H9 (cell line): ENCODE measurements around the gene KLF11. TPM values are rescaled to one million over a fixed set of nuclear protein-coding genes. Genes with fewer than 3 reads are reported as not detected.

ENCODE experiments used
- DNase-seq: peaks from one replicate; pipeline ENCODE4 v3.0.0-alpha.2; 2017
- H2AFZ ChIP-seq: one replicate; pipeline ENCODE4 v1.6.1; 2013; ENCODE audit warnings: mild to moderate bottlenecking, low read length, control low read depth, moderate library complexity
- H2AK5ac ChIP-seq: 2 replicates; pipeline ENCODE4 v1.6.1; 2013; ENCODE audit warnings: low read length, control low read depth, mixed read lengths; ENCODE audit not compliant: insufficient read length
- H2BK120ac ChIP-seq: one replicate; pipeline ENCODE4 v1.6.1; 2013; ENCODE audit warnings: low read depth, mild to moderate bottlenecking, low read length, control low read depth, inconsistent platforms; ENCODE audit not compliant: poor library complexity, severe bottlenecking
- H2BK12ac ChIP-seq: 2 replicates; pipeline ENCODE4 v1.6.1; 2013; ENCODE audit warnings: low read length, control low read depth, mixed read lengths, low read depth; ENCODE audit not compliant: insufficient read length
- H2BK15ac ChIP-seq: 2 replicates; pipeline ENCODE4 v1.6.1; 2013; ENCODE audit warnings: low read depth, low read length, control low read depth
- H2BK20ac ChIP-seq: one replicate; pipeline ENCODE4 v1.6.1; 2013; ENCODE audit warnings: low read depth, mild to moderate bottlenecking, low read length, control low read depth, inconsistent platforms; ENCODE audit not compliant: poor library complexity, severe bottlenecking
- H2BK5ac ChIP-seq: 2 replicates; pipeline ENCODE4 v1.6.1; 2013; ENCODE audit warnings: low read length, control low read depth, mixed read lengths; ENCODE audit not compliant: insufficient read length
- H3K14ac ChIP-seq: 2 replicates; pipeline ENCODE4 v1.6.1; 2013; ENCODE audit warnings: low read length, control low read depth; ENCODE audit not compliant: insufficient read depth
- H3K18ac ChIP-seq: 2 replicates; pipeline ENCODE4 v1.6.1; 2013; ENCODE audit warnings: low read depth, mild to moderate bottlenecking, mixed read lengths, low read length, control low read depth; ENCODE audit not compliant: insufficient read length
- H3K23ac ChIP-seq: 2 replicates; pipeline ENCODE4 v1.6.1; 2013; ENCODE audit warnings: low read length, control low read depth, mixed read lengths, low read depth; ENCODE audit not compliant: insufficient read length
- H3K23me2 ChIP-seq: 2 replicates; pipeline ENCODE4 v1.6.1; 2013; ENCODE audit warnings: low read depth, mild to moderate bottlenecking, mixed read lengths, low read length, control low read depth; ENCODE audit not compliant: insufficient read length, poor library complexity, severe bottlenecking
- H3K27ac ChIP-seq: 2 replicates; pipeline ENCODE4 v1.5.1; 2013; ENCODE audit warnings: low read length, control low read depth, mixed read lengths, low read depth; ENCODE audit not compliant: insufficient read length
- H3K27me3 ChIP-seq: 2 replicates; pipeline ENCODE4 v1.6.1; 2013; ENCODE audit warnings: low read length, control low read depth, inconsistent platforms; ENCODE audit not compliant: insufficient read depth
- H3K4ac ChIP-seq: 2 replicates; pipeline ENCODE4 v1.6.1; 2013; ENCODE audit warnings: low read depth, mild to moderate bottlenecking, control low read depth, inconsistent platforms, low read length, moderate library complexity
- H3K4me1 ChIP-seq: 2 replicates; pipeline ENCODE4 v1.6.1; 2013; ENCODE audit warnings: low read length, control low read depth, inconsistent platforms; ENCODE audit not compliant: insufficient read depth
- H3K4me2 ChIP-seq: 2 replicates; pipeline ENCODE4 v1.6.1; 2013; ENCODE audit warnings: low read length, control low read depth, mixed read lengths; ENCODE audit not compliant: insufficient read length, insufficient read depth
- H3K56ac ChIP-seq: 2 replicates; pipeline ENCODE4 v1.6.1; 2013; ENCODE audit warnings: low read depth, mild to moderate bottlenecking, mixed read lengths, low read length, control low read depth; ENCODE audit not compliant: insufficient read length
- H3K79me1 ChIP-seq: 2 replicates; pipeline ENCODE4 v1.6.1; 2013; ENCODE audit warnings: low read depth, mild to moderate bottlenecking, moderate library complexity, low read length, control low read depth, inconsistent platforms; ENCODE audit not compliant: insufficient read depth, poor library complexity, severe bottlenecking
- H3K79me2 ChIP-seq: 2 replicates; pipeline ENCODE4 v1.6.1; 2013; ENCODE audit warnings: low read length, control low read depth, inconsistent platforms; ENCODE audit not compliant: insufficient read depth
- H3K9ac ChIP-seq: 2 replicates; pipeline ENCODE4 v1.6.1; 2013; ENCODE audit warnings: low read length, control low read depth, mixed read lengths; ENCODE audit not compliant: insufficient read length; ENCODE audit errors: extremely low read depth
- H3K9me3 ChIP-seq: one replicate; pipeline ENCODE4 v1.6.1; 2013; ENCODE audit warnings: low read depth, low read length, inconsistent platforms; ENCODE audit not compliant: control insufficient read depth
- H3T11ph ChIP-seq: one replicate; pipeline ENCODE4 v1.6.1; 2013; ENCODE audit warnings: mild to moderate bottlenecking, low read length, control low read depth, inconsistent platforms
- H4K20me1 ChIP-seq: one replicate; pipeline ENCODE4 v1.6.1; 2013; ENCODE audit not compliant: control insufficient read depth, insufficient read length, insufficient read depth
- H4K5ac ChIP-seq: 2 replicates; pipeline ENCODE4 v1.6.1; 2013; ENCODE audit warnings: low read depth, mild to moderate bottlenecking, mixed read lengths, low read length, control low read depth; ENCODE audit not compliant: insufficient read length
- H4K8ac ChIP-seq: replicated peaks from 2 replicates; pipeline ENCODE4 v1.6.1; 2013; ENCODE audit warnings: low read length, control low read depth, mixed read lengths, low read depth; ENCODE audit not compliant: insufficient read length
- H4K91ac ChIP-seq: 2 replicates; pipeline ENCODE4 v1.6.1; 2013; ENCODE audit warnings: low read depth, mild to moderate bottlenecking, moderate library complexity, mixed read lengths, low read length, control low read depth; ENCODE audit not compliant: insufficient read length
- H3K27ac Mint-ChIP-seq, 3 experiments: 2 replicates in 2 of 3; 3 replicates in 1 of 3; pipeline ENCODE4 v1.8.0; 2020 to 2021; ENCODE audit warnings: mixed read lengths in 3 of 3, mild to moderate bottlenecking in 1 of 3, moderate library complexity in 1 of 3
- H3K27me3 Mint-ChIP-seq: 2 replicates; pipeline ENCODE4 v1.8.0; 2021; ENCODE audit warnings: low read depth, mild to moderate bottlenecking, moderate library complexity, mixed read lengths
- H3K36me3 Mint-ChIP-seq, 3 experiments: 2 replicates in 2 of 3; 3 replicates in 1 of 3; pipeline ENCODE4 v1.8.0; 2020 to 2021; ENCODE audit warnings: low read depth in 3 of 3, mixed read lengths in 3 of 3; ENCODE audit not compliant: insufficient read depth in 1 of 3
- H3K4me1 Mint-ChIP-seq, 2 experiments: 2 replicates each; pipeline ENCODE4 v1.8.0; 2020; ENCODE audit warnings: mixed read lengths in 2 of 2
- H3K4me3 Mint-ChIP-seq, 2 experiments: 2 replicates in 1 of 2; 3 replicates in 1 of 2; pipeline ENCODE4 v1.8.0; 2020 to 2021; ENCODE audit warnings: mild to moderate bottlenecking in 2 of 2, mixed read lengths in 2 of 2, moderate library complexity in 1 of 2
- H3K9me3 Mint-ChIP-seq, 2 experiments: 2 replicates in 1 of 2; 3 replicates in 1 of 2; pipeline ENCODE4 v1.8.0; 2020; ENCODE audit warnings: mild to moderate bottlenecking in 2 of 2, mixed read lengths in 2 of 2, moderate library complexity in 1 of 2
- CTCF ChIP-seq: fragments of 200-600 bp; sonication (generic); conservative IDR thresholded peaks from 3 replicates; pipeline ENCODE4 v1.8.0; 2021; ENCODE audit warnings: antibody characterized with exemption, mild to moderate bottlenecking
- WGBS: extraction: QIAGEN DNeasy Blood & Tissue Kit; methylation state at CpG from one replicate; pipeline ENCODE4 v1.1.7; 2013; ENCODE audit warnings: missing lambda C conversion rate, low lambda C conversion rate, mixed read lengths; ENCODE audit not compliant: insufficient read length; ENCODE audit errors: extremely low coverage; 5-methylcytosine and 5-hydroxymethylcytosine counted together
- total RNA-seq: library from RNA; stranded (reverse); gene quantifications from 2 replicates; pipeline ENCODE4 v1.2.1, GENCODE V29; 2021

Gene KLF11
- total RNA-seq, 1 experiment from 2014 or later = 15.5 TPM

GRCh38 chr2:10000541-10000940, 42.8 kb upstream of the KLF11 start:
- Histone ChIP-seq H3K4me1 (no peaks in the 10 kb centered on the region; the same call in 1 of the 2 replicates), H3K27me3 (no peaks in the 10 kb centered on the region), H3K4me2 (no peak overlapping the region), H4K5ac (no peak overlapping the region), H3K23ac (no peak overlapping the region), H2AFZ (no peak overlapping the region), H3K4ac (no peak overlapping the region), H4K20me1 (no peaks in the 10 kb centered on the region), H4K91ac (no peak overlapping the region), H3K27ac (no peak overlapping the region), H3K9ac (no peak overlapping the region), H3K56ac (no peak overlapping the region), H2BK5ac (no peak overlapping the region), H3K9me3 (no peaks in the 10 kb centered on the region), H2BK15ac (no peak overlapping the region), H3K14ac (no peak overlapping the region), H3T11ph (no peak overlapping the region), H2AK5ac (no peak overlapping the region), H2BK12ac (no peak overlapping the region), H3K79me2 (no peaks in the 10 kb centered on the region), H3K79me1 (no peaks in the 10 kb centered on the region), H2BK120ac (no peak overlapping the region), H4K8ac (no peak overlapping the region), H2BK20ac (no peak overlapping the region), H3K23me2 (no peaks in the 10 kb centered on the region), H3K18ac (no peak overlapping the region)
- Mint-ChIP-seq H3K9me3 (no peaks in the 10 kb centered on the region), H3K27me3 (no peaks in the 10 kb centered on the region), H3K4me1 (peaks cover 6 to 15% of the 10 kb centered on the region in 2 experiments), H3K36me3 (peaks cover 0 to 5% (median 0%) of the 10 kb centered on the region in 3 experiments; a peak in 1 of 7 replicates), H3K27ac (no peak overlapping the region; a peak in 1 of 7 replicates), H3K4me3 (no peak overlapping the region)
- no CpG with 5 or more reads among the region's 8 CpGs for WGBS
- DNase-seq = no peak
- no peak for TF ChIP-seq CTCF
